T-helper 1 cell treated with Interleukin-12 subunit alpha and Interleukin-12 subunit beta and Interleukin-4 antibody, amounts not matched to agents 30 ng/mL and 1 ng/mL, for 36 hours (primary cell): ENCODE results near the gene GYG1. TPM values are rescaled to one million over a fixed set of nuclear protein-coding genes. Genes with fewer than 3 reads are reported as not detected.

Experiments
- intact Hi-C: fragments of 100-400 bp; cut with micrococcal nuclease; formaldehyde crosslinking; loops from one replicate; pipeline ENCODE4 v1.15.1; 2024
- total RNA-seq: library from RNA; stranded (reverse); gene quantifications from 2 replicates; pipeline ENCODE4 v1.2.3, GENCODE V29; 2022

The GYG1 gene
- total RNA-seq, 1 donor from 2014 or later, result 54.3 TPM

DNA sequence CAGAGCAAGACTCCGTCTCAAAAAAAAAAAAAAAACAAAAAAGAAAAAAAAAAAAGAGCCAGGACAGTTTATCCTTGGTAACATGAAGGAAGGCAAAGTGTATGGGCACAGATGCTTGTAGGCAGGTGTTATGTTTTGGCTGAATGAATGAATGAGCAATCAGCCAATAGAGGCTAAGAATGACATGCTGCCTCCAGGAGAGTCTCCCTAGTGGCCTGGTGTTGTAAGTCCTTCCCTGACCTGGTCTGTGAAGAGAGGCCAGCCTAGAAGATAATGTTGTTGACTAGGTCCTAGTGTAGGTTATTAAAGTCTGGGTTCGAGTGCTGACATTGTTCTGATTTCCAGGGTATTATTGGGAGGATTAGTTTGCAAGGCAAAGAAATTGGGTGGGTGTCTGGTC lies 24.9 kb downstream of the GYG1 start:
- intact Hi-C loops, result no loop called here

DNA sequence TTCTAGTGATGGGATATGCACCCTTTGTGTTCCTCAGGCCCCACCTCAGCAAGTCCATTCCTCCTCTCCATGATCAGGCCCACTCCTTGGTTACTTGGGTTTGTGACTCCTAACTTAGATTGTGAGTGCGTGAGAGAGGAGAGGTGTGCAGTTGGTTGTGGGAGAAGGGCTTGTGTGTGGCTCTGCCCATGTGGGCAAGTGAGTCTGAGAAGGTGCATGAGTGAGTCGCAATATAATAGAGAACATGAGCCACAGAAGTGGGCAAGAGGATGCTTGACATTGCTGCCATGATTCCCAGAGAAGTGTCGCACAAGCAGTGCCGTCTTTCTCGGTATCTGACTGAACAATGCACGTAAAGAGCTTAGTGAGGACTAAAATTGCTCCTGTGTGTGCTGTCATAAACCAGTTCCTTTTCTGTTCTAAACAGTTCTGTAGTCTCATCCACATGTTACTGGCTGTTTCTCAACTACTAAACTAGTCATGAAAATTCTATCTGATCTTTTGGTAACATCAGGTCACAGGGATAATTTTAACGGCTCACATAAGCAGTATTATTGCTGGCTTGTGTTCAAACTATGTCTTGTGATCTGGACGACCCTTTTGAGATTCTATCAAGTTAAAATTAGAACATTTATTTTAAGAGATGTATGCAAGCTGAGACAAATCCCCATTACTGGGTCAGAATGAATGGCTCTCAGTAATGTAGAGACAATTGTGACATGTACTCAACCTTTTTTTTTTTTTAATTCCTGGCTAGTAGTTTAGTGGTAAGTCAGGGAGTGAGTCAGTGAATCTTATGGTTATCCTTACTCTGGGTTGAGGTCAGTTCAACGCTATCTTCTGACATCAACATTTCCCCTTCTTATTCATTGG lies 25.6 kb downstream of the GYG1 start:
- intact Hi-C loops, result no loop called here

DNA sequence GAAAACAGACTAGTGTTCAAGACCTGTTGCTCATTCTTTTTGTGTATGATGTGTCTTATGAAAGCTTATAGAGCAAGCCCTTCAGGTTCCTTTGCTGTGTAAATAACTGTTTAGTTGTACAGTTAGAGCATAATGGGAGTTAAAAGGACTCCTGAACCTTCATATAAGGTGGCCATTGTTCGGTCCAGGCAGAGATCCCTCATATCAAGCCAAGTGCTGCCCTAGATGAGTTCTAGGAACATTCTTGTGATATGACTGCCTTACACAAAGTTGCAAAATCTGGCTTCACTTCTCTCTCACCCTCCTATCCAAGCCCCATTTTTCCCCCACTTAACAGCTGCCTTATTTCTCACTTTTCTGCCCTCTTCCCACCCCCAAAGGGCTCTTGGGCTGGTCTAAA lies 26.9 kb downstream of the GYG1 start:
- intact Hi-C loops, result no loop called here

DNA sequence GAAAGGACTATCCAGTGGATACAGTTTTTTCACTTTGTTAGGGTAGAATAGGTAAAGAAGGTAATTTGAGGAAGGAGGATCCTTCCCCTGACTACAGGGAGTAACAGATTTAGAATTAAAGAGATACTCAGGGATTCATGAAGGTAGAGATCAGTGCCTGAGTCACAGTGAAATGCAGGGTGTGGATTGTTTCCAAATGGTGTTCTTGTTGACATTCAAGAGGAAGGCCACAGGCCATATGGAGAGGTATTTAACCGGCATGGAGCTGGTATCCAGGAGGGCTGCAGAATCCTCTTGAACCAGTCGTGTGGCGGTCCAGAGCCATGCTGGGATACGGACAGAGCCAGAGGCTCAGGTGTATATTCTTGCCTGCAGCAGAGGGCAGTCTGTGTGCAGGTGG lies 28.2 kb downstream of the GYG1 start:
- intact Hi-C loops, result no loop called here

DNA sequence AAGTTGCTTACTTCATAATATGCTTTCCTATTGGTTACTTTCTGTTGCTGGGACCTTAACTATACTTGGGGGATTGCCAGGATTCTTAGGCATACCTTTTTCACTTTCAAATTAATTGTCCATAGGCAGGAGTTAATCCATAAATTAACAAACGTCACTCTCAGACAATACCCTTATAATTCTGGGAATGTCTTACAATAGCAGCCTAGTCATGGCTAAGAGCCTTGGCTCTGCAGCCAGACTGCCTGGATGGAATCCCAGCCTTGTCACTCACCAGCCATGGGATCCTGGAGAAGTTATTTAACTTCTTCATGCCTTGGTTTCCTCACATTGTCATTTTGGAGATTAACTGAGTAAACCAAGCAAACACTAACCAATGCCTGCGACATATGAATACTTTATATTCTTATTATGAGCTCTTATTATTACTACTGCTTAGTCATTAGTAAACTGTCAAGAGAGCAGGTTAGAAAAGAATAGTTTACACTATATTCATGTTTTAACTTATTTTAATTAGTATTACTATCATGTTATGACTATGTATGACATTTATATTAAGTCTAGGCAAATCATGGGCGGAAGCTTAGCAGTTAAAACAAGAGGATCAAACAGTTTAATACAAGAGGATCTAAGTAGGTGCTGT lies 29.0 kb downstream of the GYG1 start:
- intact Hi-C loops, result no loop called here

DNA sequence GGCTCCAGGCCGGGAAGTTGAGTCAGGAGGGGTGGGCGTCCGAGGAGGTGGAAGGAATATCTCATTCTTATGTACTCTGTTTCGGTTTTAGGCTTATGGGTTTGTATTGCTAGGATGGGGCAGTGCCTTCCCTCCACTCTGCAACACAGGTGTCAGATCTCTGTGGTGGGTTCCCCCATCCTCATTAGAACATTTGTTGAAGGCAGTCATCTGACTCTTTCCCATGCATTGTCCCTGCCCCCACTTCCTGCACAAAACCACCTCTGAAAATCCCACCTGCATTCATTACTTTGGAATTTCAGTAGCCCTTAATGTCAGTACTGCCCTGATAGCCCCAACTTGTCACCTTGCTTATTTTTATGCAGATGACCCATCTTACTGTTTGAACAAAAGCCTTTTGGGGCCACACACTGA lies 29.5 kb downstream of the GYG1 start:
- intact Hi-C loops, result no loop called here

DNA sequence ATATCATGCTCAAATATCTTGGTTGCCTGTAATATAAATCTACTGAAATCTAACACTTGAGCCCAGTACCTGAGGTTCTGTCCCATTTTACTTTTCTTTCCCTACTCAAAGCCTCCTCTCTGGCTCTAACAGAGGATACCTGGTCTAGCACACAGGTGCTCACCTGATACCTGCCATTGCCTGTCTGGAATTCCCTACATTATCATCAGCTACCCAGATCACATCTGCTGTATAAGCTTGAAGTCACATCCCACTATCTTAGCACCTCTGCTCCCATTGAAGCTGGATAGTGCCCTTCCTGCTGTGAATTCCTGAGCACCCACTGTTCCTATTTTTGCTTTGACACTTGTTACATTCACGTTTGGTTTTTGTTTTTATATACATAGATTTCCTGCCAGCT lies 30.5 kb downstream of the GYG1 start:
- intact Hi-C loops, result no loop called here

DNA sequence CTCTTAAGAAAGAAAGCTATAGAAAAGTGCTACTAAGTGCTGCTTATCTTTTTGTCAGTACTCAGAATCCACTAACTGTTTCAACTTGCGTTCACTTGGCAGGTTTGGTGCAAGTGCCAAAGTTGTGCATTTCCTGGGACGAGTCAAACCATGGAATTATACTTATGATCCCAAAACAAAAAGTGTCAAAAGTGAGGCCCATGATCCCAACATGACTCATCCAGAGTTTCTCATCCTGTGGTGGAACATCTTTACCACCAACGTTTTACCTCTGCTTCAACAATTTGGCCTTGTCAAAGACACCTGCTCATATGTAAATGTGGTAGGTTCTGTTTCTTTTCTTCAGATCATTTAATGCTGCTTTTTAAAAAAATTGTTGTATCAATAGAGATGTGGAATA lies 32.6 kb downstream of the GYG1 start:
- intact Hi-C loops, result no loop called here

DNA sequence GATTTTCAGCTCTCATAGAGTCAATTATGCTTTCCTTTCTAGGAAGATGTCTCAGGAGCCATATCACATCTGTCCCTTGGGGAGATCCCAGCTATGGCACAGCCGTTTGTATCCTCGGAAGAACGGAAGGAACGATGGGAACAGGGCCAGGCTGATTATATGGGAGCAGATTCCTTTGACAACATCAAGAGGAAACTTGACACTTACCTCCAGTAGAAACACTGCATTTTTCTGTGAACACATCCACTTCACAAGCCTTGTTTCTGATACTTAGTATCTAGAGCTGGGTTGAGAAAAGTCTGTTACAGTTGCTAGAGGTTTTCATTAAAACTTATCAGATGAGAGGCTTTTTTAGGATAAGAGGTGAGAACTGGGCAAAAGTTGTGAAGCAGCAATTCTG lies 35.4 kb downstream of the GYG1 start:
- intact Hi-C loops, result no loop called here

DNA sequence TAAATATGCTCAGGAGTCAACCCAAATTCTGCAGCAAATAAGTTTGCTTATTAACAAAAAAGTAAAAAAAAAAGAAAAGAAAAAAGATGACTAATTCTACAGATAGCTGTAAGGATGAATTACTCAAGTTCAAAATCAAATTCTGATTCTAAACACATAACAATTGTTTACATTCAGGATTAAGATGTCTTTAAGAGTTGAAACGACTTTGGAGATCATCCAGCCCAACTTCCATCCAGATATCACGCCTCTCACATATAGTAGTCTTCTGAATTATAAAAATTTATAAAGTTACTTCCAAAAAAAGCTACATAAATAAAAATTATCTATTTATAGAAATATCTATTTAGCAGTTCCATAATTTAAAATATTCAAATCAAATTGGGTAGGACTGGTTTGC lies 39.8 kb downstream of the GYG1 start:
- intact Hi-C loops, result no loop called here

DNA sequence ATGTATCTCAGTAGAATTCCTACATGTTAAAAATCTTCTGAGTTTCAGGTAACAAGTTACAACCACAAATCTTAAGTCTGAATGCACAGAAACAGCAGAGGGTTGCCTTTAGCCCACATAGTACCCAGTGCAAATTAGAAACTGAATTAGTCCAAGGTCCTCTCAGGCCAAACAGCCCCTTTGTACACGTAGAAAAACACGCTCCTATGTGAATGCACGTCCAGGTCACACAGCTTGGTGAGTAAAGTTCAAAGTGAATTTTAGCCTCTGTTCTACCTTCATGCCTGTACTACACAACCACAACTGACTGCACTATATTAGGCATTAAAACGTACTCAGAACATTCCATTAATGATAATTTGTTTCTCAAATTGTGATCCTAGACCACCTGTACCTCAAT lies 46.3 kb downstream of the GYG1 start:
- intact Hi-C loops, result no loop called here

DNA sequence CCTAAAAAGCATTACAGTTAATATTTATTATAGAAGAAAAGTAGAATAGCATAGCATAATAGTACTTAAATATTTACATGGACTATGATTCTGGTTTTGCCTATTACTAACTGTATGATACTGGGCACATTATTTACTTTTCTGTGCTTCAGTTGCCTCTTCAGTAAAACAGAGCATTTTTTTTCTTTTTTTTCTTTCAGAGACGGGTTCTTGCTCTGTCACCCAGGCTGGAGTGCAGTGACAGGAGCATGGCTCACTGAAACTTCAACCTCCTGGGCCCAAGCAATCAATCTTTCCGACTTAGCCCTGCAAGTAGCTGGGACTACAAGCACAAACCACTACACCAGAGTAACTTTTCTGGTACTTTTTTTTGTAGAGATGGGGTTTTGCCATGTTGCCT lies 47.0 kb downstream of the GYG1 start:
- intact Hi-C loops, result no loop called here

DNA sequence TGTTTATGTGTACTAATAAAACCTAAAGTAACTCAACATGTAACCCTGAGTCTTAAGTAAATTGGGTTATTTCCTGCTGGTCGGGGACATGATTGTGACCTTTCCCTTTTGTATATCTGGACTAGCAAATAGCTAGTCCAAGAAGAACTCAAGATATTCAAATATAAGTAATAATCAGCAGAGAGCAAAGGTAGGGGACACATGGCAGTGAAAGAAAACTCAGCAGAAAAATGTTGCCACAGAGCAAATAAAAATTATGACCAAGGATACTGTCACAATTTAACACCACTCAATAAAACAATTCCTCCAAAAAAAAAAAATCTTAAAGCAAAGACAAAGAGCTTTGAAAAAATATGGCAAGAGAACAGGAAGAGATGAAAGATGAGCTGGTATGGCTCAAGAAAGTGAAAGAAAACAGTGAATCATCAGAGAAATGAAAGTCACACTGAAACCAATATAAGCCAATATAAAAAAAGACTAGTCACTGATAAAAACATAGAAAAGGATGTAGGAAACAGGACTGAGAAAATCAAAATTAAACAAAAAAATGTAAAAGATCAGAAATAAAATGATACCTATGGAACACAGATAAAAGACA lies 51.5 kb downstream of the GYG1 start:
- intact Hi-C loops, result loop anchor here (1.0 to 2.0 kb wide), 3 partner anchors 34 to 52 kb away; partner anchors contain the start of genes GYG1 and HLTF

DNA sequence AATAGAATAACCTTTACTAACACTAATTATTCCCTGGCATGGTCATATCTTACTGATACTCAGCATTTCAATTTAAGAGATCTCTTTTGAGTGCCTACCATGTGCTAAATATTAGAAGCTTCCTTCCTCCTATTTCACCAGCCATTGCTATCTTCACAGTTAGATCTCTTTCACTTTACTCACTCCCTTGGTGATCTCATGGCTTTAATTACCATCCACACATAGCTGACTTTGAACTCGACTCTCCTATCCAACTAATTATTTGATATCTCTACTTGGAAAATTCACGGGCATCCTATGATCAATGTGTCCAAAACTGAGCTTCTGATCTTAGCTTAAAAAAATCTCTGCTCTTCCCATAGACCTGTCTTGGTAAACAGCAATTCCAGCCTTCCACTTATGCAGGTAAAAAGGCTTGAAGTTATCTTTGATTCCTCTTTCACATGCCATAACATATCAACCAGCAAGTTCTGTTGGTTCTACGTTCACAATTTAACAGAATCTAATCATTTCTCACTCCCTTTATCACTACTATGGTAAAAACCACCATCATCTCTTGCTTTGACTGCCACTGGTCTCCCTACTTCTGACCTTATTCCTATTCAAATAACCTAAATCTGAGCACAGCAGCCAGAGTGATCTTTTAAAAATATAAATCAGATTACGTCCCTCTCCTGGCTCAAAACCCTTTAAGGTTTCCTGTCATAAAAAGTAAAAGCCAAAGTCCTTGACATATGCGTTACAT lies 53.2 kb downstream of the GYG1 start:
- intact Hi-C loops, result no loop called here

DNA sequence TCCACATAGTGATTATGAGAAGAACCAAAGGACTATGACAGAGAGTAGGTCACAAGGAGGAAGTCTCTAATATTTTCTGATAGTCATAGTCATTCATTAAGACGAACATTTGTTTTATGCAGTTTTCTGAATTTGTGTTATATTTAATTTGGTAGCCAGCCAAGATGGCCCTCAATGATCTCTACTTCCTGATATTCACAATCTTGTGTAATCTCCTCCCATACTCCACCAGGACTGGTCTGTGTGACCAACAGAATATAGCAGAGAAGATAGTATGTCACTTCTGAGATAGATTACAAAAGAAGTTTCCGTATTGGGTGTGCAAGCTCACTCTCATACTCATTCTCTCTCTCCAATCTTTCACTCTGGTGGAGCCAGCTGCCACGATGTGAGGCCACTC lies 64.2 kb downstream of the GYG1 start:
- intact Hi-C loops, result no loop called here

DNA sequence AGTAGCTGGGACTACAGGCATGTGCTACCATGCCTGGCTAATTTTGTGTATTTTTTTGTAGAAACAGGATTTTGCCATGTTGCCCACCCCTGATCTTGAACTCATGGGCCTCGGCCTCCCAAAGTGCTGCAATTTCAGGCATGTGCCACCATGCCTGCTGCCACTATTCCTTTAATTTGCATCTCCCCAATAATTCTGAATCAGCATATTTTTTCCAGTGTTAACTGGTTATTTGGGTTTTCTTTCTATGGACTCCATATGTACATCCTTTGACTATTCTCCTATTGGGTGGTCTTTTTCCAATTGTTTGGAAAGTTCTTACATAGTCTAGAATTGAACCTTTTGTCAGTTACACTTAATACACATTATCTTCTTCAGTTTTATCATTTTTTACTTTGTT lies 66.9 kb downstream of the GYG1 start:
- intact Hi-C loops, result no loop called here

DNA sequence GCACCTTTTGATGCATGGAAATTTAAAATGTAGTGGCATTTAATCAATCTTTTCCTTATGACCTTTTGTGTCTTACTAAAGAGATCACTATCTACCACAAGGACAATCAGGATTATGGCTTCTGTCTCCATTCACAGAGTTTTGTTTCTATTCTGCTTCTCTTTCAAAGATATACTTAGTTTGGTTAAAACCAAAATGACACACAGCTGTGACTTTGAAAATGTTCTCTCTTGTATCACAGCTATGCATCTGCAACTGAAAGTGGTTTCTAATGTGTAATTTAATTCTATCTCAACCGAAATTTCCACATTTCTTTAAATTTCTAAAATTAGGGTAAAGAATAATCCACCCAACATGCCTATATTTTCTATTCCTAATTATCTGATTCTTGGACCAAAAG lies 67.3 kb downstream of the GYG1 start:
- intact Hi-C loops, result no loop called here

DNA sequence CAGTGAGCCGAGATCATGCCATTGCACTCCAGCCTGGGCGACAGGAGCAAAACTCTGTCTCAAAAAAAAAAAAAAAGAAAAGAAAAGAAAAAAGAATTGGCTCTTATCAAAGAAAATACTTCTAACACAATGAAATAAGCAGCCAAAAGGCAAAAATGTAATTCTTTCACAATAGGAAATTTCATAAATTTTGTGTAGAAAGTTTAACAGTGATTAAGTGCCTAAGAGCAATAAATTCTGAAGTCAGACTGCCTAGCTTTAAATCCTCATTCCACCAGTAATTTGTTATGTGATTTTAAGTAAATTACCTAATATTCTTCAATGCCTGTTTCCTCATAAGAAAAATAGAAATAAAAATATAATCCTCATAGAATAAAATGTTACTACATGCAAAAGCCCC lies 70.4 kb downstream of the GYG1 start:
- intact Hi-C loops, result no loop called here

DNA sequence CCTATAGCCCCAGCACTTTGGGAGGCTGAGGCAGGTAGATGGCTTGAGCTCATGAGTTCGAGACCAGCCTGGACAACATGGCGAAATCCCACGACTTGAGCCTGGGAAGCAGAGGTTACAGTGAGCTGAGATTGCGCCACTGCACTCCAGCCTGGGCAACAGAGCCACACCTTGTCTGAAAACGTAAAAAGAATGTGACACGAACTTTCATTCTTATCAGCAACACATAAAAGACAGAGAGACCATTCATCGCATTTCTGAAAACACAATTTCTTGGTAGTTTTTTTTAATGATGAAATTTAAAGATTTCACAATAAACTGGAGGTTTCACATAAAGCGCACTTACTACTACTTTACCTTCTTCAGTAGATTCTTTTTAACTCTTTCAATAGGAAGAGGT lies 76.5 kb downstream of the GYG1 start:
- intact Hi-C loops, result no loop called here
